Sigmoid colon (tissue), 7 donors: Measurements from ENCODE around the gene NEDD9. TPM values are rescaled to one million over a fixed set of nuclear protein-coding genes. Genes with fewer than 3 reads are reported as not detected.

Experiments used
- DNase-seq: peaks from one replicate; pipeline ENCODE4 v3.0.0-alpha.2; 2019
- H3K27ac ChIP-seq, 4 donors: fragments of 200-600 bp; sonication (generic); one replicate each; pipeline ENCODE4 v1.5.1; 2016 to 2019; ENCODE audit warnings: mild to moderate bottlenecking in 1 of 4
- H3K27me3 ChIP-seq, 3 donors: fragments of 200-600 bp; sonication (generic); one replicate each; pipeline ENCODE4 v1.5.1; 2019; ENCODE audit warnings: mild to moderate bottlenecking in 1 of 3
- H3K36me3 ChIP-seq, 4 donors: fragments of 200-600 bp; sonication (generic); one replicate each; pipeline ENCODE4 v1.5.1; 2016 to 2019
- H3K4me1 ChIP-seq, 4 donors: fragments of 200-600 bp; sonication (generic); one replicate each; pipeline ENCODE4 v1.5.1; 2017 to 2019
- H3K4me3 ChIP-seq, 4 donors: fragments of 200-600 bp; sonication (generic); one replicate each; pipeline ENCODE4 v1.5.1; 2017 to 2019; ENCODE audit warnings: mild to moderate bottlenecking in 2 of 4, moderate library complexity in 1 of 4
- H3K9me3 ChIP-seq, 4 donors: fragments of 200-600 bp in 3 of 4; sonication (generic) in 3 of 4; one replicate each; pipeline versions ENCODE4 v1.5.1 to v1.6.1; 2013 to 2019
- EP300 ChIP-seq, 4 donors: sonication (generic); formaldehyde crosslinking; IDR thresholded peaks; one replicate each; pipeline ENCODE4 v1.6.1; 2017; ENCODE audit warnings: antibody characterized with exemption in 4 of 4
- POLR2A ChIP-seq, 2 donors: fragments of 450-650 bp; IDR thresholded peaks; one replicate each; pipeline ENCODE4 v1.6.1; 2016; ENCODE audit warnings: antibody characterized with exemption in 2 of 2, mild to moderate bottlenecking in 2 of 2, moderate library complexity in 2 of 2
- POLR2AphosphoS5 ChIP-seq, 4 donors: sonication (generic); formaldehyde crosslinking; IDR thresholded peaks; one replicate each; pipeline ENCODE4 v1.6.1; 2017; ENCODE audit warnings: antibody characterized with exemption in 4 of 4
- WGBS, 2 donors: extraction: QIAGEN DNeasy Blood & Tissue Kit; methylation state at CpG; one replicate each; pipeline ENCODE4 v1.1.7; 2013; 5-methylcytosine and 5-hydroxymethylcytosine counted together
- intact Hi-C: fragments of 100-400 bp; cut with DNase I; formaldehyde crosslinking; loops from one replicate; pipeline ENCODE4 v1.15.1; 2023
- polyA plus RNA-seq, 3 donors: library from polyadenylated mRNA; stranded (reverse); fragments of 200-250 nt; gene quantifications; one replicate each; pipeline ENCODE4 v1.2.3, GENCODE V29; 2013
- total RNA-seq, 4 donors: library from RNA; depleted of rRNA; stranded (reverse); fragments of >200 nt; gene quantifications; one replicate each; pipeline ENCODE4 v1.1.0, GENCODE V29; 2016
- TF ChIP-seq, protein P1 (sequence below), 4 experiments: fragments of 450-650 bp in 3 of 4; fragments of 200-600 bp in 1 of 4; IDR thresholded peaks; one replicate each; pipeline ENCODE4 v1.5.1; 2016 to 2019; ENCODE audit warnings: antibody characterized with exemption in 4 of 4, mild to moderate bottlenecking in 3 of 4, moderate library complexity in 2 of 4
- donor health status: healthy with polysubstance abuse.
- donor health status: Bipolar disorder and iron deficiency.
- donor health status: healthy.

The NEDD9 gene
- total and polyA plus RNA-seq, 7 donors, result 13.8 to 42.5 (median 21.4) TPM

DNA sequence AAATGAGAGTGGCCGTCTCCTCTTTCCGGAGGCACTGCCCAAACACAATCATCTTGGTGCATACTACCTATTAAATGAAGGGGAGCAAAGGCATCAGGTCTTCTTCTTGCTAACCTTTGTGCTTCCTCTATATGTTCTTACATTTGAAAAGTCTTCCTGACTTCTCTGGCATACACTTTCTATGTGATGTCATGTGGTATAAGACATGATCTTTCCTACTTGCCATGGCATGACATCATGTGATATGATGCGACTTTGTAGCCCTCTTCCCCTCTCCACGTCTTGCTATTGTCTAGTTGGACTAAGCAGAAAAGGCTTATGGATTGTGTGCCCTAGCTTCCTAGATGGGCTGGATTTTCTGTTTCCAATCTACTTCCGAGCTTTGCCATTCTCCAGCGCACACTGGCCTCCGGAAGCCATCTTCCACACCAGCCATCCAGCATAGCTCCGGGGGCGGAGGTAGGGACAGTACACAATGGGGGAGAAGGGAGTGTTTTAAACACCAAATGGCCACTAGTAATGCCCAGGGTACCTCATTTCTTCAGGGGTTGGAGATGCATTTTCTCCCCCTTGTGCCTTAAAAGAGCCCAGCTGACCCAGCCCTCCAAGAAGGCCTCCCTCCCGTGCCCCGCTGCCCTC lies 8.8 kb upstream of the NEDD9 start:
- Histone ChIP-seq H3K27ac (no peak overlapping the region), H3K36me3 (no peaks in the 10 kb centered on the region), H3K9me3 (no peaks in the 10 kb centered on the region), H3K27me3 (no peaks in the 10 kb centered on the region), H3K4me1 (peaks cover 0 to 16% (median 14%) of the 10 kb centered on the region in 4 donors), H3K4me3 (no peak overlapping the region)
- TF ChIP-seq POLR2A (IDR thresholded peaks at IDR 0.05) (no peak), POLR2AphosphoS5 (IDR thresholded peaks at IDR 0.05) (no peak), EP300 (IDR thresholded peaks at IDR 0.05) (no peak)
- TF ChIP-seq, protein P1, sequence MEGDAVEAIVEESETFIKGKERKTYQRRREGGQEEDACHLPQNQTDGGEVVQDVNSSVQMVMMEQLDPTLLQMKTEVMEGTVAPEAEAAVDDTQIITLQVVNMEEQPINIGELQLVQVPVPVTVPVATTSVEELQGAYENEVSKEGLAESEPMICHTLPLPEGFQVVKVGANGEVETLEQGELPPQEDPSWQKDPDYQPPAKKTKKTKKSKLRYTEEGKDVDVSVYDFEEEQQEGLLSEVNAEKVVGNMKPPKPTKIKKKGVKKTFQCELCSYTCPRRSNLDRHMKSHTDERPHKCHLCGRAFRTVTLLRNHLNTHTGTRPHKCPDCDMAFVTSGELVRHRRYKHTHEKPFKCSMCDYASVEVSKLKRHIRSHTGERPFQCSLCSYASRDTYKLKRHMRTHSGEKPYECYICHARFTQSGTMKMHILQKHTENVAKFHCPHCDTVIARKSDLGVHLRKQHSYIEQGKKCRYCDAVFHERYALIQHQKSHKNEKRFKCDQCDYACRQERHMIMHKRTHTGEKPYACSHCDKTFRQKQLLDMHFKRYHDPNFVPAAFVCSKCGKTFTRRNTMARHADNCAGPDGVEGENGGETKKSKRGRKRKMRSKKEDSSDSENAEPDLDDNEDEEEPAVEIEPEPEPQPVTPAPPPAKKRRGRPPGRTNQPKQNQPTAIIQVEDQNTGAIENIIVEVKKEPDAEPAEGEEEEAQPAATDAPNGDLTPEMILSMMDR (IDR thresholded peaks at IDR 0.05), result no peak
- DNase-seq, result no peak
- WGBS, 2 donors, result 94 to 97% methylated on average over 11 of the region's 11 CpGs
- intact Hi-C loops, result no loop called here

DNA sequence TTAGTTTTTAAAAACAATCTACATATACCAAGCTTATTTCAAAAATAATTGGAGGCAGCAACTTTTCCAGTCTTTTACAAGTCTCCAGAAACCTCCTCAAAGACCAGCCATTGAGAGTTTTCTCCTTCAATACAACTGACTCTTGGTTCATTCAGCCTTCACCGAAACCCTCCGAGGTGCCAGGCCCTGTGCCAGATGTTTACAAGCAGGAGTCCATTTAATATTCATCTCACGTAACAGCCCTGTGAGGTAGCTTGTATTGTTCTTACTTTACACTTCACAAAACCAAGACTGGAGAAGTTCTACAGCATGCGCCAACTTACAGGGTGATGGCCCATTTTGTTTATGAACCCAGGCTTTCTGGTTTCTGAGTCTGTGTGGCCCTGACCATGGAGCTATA lies 5.5 kb upstream of the NEDD9 start:
- H3K27ac ChIP-seq, result no peak overlapping the region
- TF ChIP-seq POLR2AphosphoS5 (IDR thresholded peaks at IDR 0.05) (no peak), EP300 (IDR thresholded peaks at IDR 0.05) (no peak), POLR2A (IDR thresholded peaks at IDR 0.05) (no peak)
- TF ChIP-seq, protein P1 (IDR thresholded peaks at IDR 0.05), result no peak
- H3K27me3 ChIP-seq, result no peaks in the 10 kb centered on the region
- H3K36me3 ChIP-seq, result no peaks in the 10 kb centered on the region
- WGBS, 2 donors, result 89 to 96% methylated on average over 4 of the region's 4 CpGs
- no peak for DNase-seq
- intact Hi-C loops, result no loop called here
- peaks cover 0 to 6% (median 5%) of the 10 kb centered on the region in 4 donors for H3K4me1 ChIP-seq
- H3K4me3 ChIP-seq, result no peak overlapping the region
- H3K9me3 ChIP-seq, result no peaks in the 10 kb centered on the region

DNA sequence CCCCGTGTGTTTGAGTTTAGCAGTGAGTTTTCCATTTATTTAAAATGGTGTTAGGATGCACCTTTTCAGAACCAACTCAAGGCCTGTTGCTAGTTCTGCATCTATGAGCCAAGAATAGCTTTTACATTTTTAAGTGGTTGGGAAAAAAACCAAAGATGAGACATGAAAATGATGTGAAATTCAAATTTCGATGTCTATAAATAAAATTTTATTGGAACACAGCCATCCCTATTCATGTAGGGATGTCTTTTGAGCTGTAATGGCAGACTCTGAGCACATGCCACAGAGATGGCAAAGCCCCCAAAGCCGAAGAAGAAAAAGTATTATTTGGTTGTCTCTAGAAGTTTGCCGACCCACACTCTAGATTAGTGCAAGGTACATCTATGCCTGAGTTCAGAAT lies 5.0 kb upstream of the NEDD9 start:
- DNase-seq, result no peak
- Histone ChIP-seq H3K4me3 (no peak overlapping the region), H3K27me3 (no peaks in the 10 kb centered on the region), H3K36me3 (no peaks in the 10 kb centered on the region), H3K4me1 (peaks cover 0 to 7% (median 5%) of the 10 kb centered on the region in 4 donors), H3K9me3 (no peaks in the 10 kb centered on the region), H3K27ac (no peak overlapping the region)
- 94 to 98% methylated on average over 4 of the region's 4 CpGs for whole genome bisulfite sequencing, 2 donors
- intact Hi-C loops, result no loop called here
- TF ChIP-seq, protein P1 (IDR thresholded peaks at IDR 0.05), result no peak
- no peak for TF ChIP-seq POLR2AphosphoS5 (IDR thresholded peaks at IDR 0.05)

DNA sequence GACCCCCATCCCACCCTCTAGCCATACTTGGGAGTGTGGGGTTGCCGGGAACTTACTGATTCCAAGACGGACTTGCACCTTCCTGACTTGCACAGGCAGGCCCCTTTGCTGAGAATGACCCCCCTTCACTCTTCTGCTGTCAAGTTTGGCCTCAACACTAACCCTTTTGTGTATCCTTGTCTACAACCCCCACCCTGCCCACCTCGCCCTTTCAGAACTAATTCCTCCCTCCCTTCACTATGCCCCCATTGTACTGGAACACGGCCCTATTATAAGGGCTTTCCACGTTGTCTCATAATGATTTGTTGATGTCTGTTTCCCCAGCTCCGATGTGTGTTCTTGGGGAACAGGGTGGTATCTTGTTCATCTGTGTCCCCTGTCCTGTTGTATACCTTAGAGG lies 4.4 kb upstream of the NEDD9 start:
- intact Hi-C loops, result no loop called here
- H3K4me1 ChIP-seq, result peaks cover 0 to 7% (median 5%) of the 10 kb centered on the region in 4 donors
- H3K27me3 ChIP-seq, result no peaks in the 10 kb centered on the region
- H3K36me3 ChIP-seq, result no peaks in the 10 kb centered on the region
- 91 to 95% methylated on average over 6 of the region's 6 CpGs for WGBS, 2 donors
- no peak overlapping the region for H3K27ac ChIP-seq
- H3K4me3 ChIP-seq, result no peak overlapping the region
- no peaks in the 10 kb centered on the region for H3K9me3 ChIP-seq
- no peak for DNase-seq
- no peak for TF ChIP-seq POLR2A (IDR thresholded peaks at IDR 0.05)
- TF ChIP-seq POLR2AphosphoS5 (IDR thresholded peaks at IDR 0.05), result no peak
- no peak for TF ChIP-seq EP300 (IDR thresholded peaks at IDR 0.05)
- TF ChIP-seq, protein P1 (IDR thresholded peaks at IDR 0.05), result no peak
